GM21576 (cell line): Measurements from ENCODE around the gene ZNF451.

ENCODE experiments used
- ATAC-seq: cut with Tn5 transposase; IDR thresholded peaks from one replicate; pipeline ENCODE4 v1.9.1; 2021; ENCODE audit warnings: mild to moderate bottlenecking, moderate library complexity; ENCODE audit not compliant: unreplicated experiment

ZNF451 gene

DNA sequence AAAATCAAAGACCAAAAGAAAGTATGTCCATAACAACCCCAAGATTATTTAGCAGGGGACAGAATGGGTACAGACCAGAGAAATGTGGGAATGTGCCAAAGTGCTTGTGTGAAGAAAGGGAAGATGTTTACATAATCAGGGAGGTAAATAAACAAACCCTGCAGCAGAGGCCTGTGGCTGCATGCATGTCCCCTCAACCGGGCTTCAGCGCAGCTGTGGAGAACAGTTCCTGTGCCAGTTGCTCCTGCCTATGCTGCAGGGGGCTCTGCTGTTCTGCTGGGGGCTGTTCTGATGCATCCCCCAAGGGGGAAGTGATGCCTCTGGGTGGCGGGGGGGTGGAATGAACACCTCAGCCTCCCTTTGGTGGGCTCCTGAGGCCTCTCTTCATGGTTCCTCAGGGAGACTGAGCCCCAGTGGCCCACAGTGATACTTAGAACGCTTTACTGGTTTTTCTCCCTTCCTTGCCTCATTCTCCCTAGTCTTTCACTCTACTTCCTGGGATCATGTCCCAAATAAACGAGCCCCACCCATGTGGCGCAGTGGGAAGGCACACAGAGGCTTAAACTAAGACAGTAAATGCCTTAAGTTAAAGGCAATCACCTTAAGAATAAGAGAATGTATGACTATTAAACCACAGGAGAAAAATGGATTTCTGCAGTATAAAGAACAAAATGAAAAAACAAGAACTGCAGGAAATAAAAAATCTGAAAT is 109.1 kb downstream of the ZNF451 start:
- no peak for ATAC-seq

DNA sequence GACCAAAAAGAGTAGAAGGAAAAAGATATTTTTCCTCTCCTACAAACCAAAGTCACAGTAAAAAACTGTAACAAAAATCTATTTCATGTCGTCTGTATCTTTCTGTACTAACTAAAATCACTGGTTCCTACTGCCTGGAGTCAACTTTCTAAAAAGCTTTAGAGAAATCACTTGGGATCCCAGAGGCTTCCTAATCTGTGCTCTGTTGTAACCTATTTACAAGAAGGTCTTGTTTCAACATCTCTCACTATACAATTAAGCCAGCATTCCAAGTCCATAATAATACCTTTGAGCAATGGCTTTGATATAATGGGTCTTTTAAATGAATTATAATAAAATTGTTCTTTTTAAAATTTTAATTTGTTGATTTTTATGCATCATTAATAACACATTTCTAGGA is 111.7 kb downstream of the ZNF451 start:
- ATAC-seq = no peak

DNA sequence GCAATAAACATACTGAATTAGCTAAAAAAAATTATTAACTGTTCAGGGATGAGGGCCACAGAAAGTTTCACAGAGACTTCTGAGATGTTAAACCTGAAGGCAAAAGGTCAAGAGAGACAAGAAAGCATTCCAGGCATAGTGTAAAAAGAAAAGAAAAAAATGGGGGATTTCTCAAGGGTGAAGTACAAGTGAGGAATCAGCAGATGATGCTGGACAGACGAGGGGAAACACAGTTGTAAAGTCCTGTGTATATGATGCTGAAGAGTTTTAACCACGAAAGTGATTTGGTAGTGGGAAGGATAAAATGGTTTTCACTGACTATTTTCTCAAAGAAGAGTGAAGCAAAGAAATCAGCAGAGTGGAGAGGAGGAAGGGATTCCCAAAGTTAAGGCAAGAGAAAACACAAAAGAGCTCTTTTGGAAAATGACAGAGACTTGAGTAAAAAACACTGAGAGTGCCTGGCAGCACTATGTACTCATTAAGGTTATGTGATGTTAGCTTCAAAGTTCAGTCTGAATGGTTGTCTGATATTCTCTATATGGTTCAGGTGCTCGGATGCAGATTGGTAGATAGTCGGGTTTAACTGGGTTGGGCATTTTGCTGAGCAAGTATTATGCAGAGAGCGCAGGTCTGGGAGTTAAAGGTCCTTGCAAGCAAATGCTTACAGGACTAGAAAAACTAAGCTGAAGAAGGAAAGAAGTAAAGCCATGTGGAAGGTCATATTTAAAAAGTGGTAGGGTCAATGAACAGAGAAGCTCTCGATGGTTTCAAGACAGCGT is 115.8 kb downstream of the ZNF451 start:
- no peak for ATAC-seq

DNA sequence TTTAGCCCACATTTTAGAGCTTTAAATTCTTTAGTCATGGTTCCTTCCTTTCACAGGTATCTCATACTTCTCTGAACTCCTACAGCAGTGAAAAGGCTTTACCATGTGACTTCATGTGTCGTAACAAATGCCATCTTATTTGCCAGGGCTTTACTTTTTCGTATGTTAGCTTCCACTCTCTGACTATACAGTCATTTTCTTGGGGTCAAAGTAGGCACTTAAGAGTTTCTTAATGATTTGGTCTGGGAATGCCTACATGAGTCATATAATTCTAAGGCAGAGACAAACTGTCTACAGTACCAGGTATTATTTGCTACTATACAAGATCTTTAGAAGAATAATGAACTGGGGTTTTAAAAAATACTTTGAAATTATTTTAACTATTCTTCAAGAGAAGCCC is 117.2 kb downstream of the ZNF451 start:
- ATAC-seq = no peak

DNA sequence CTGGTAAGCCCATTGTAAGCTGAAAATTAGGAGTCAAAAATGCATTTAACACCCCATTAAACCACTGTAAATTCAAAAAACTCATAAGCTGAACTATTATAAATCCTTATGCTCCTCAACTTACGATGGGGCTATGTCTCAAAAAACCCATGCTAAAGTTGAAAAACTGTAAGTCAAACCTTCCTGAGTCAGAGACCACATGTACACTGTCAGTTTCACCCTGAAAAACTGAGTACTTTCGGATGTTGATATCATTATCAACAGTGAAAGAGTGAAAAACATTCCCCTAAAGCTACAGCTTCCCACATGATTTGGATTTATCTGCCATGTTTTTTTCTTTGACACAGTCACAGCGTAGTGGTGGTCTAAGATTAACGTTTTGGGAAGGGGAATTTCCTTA is 117.9 kb downstream of the ZNF451 start:
- no peak for ATAC-seq

DNA sequence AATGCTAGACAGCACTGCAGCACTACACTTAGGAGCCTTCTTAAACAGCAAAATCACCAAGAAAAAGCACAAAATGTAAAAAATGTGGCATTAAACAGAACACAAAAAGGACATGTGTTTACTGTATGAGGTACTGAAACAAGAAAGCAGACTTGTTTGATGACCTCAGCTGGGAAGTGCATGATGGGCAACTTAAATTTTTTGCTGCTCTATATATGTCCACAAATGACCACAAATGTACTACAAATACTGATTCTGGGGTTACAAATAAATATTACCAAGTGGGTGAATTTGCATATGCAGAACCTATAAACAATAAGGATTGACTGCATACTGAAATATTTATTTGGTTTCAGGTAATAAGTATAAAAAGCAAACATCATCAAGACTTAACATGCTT is 119.0 kb downstream of the ZNF451 start:
- ATAC-seq = no peak

GRCh38 chr6:57210060-57210459 is 120.1 kb downstream of the ZNF451 start:
- ATAC-seq = no peak

DNA sequence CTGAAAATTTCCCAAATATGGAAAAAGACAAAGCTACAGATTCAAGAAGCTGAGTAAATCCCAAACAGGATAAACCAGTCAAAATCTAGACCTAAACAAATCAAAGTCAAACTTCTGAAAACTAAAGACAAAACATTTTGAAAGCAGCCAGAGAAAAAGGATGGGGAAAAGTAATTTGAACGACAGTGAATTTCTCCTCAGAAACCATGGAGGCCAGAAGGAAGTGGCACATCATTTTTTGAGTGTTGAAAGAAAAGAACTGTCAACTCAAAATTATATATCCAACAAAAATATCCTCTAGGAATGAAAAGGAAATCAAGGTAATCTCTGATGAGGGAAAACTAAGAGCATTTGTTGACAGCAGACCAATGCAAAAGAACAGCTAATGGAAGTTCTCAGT is 125.3 kb downstream of the ZNF451 start:
- no peak for ATAC-seq

DNA sequence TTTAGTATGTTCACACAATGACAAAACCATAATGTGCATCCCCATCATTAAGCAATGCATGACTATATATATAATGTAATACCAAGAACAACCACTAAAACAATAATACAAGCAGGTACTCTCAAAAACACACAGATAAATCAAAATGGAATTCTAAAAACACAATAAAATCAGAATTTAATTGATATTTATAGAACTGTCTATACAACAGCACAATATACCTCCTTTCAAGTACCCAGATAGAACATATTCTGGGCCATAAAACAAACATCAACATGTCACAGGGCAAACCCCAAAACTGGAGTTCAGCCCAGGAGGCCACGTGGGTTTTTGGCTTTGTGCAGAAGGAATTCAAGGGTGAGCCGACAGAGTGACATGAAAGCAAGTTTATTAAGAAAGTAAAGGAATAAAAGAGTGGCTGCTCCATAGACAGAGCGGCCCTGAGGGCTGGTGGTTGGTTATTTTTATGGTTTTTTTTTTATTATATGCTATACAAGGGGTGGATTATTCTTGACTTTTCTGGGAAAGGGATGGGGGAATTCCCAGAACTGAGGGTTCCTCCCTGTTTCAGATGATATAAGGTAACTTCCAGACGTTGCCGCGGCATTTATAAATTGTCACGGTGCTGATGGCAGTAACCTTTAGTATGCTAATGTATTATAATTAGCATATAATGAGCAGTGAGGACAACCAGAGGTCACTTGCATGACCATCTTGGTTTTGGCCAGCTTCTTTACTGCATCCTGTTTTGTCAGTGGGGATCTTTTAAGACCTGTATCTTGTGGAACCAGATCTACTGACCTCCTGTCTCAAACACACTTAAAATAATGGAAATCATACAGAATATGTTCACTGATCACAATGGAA is 126.5 kb downstream of the ZNF451 start:
- ATAC-seq = no peak

DNA sequence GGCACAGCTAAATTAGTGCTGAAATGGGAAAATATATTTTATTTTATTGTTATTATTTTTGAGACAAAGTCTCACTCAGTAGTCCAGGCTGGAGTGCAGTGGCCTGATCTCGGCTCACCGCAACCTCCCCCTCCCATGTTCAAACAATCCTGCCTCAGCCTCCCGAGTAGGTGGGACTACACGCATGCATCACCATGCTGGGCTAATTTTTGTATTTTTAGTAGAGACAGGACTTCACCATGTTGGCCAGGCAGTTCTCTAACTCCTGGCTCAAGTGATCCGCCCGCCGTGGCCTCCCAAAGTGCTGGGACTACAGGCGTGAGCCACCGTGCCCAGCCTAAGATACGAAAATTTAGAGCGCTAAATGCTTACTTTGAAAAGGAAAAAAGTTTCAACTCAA is 127.3 kb downstream of the ZNF451 start:
- ATAC-seq = no peak
